ACHN (cell line): Measurements from ENCODE around the gene RITA1.

Experiments
- DNase-seq: peaks from one replicate; pipeline ENCODE4 v3.0.0-alpha.2; 2015
- in situ Hi-C: cut with HindIII; loops from 2 replicates; pipeline ENCODE4 v1.10.0; 2017; ENCODE audit warnings: low sequenced_read_pairs, low pct_ligation_motif_present, low pct_unique_long_range_greater_than_20kb

RITA1 gene

DNA sequence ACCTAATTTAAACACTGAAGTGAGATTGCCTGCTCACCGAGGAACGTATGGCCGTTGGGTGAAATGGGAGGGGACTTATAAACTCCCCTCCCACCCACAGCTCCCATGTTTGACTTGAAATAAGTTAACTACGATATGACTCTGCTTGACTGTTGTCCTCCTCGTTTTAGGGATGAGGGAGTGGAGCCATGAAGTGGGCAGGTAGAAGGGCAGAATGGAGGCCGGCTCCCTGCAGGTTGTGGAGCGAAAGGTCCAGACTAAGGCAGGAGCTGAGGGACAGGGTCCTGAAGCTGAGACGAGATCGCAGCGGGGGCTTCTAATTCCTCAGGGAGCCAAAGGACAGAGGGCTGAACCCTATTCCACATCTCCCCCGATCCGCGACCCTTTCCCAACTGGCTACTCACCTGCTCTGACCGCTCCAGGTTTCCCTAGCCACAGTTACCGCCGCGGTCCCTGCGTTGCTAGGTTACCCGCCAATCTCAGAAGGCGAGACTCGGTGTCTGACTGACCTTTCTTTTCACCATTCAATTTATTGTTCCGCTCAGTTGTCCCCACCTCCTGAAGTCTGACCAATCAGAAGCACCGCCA, 35.2 kb downstream of the RITA1 start:
- DNase-seq, result peak; percentile 37
- in situ Hi-C loops, result no loop called here

GRCh38 chr12:113221181-113221996, 35.9 kb downstream of the RITA1 start, which contains the start of gene TPCN1:
Gene TPCN1 (plus strand): TSS chr12:113221464. CDS start chr12:113226853, 5,389 bp downstream.
- peak; percentile 100 for DNase-seq
- in situ Hi-C loops, result no loop called here

GRCh38 chr12:113221997-113222729, 36.6 kb downstream of the RITA1 start:
- in situ Hi-C loops, result no loop called here
- no peak for DNase-seq

GRCh38 chr12:113222730-113223531, 37.4 kb downstream of the RITA1 start:
- DNase-seq, result peak; percentile 93
- in situ Hi-C loops, result no loop called here

DNA sequence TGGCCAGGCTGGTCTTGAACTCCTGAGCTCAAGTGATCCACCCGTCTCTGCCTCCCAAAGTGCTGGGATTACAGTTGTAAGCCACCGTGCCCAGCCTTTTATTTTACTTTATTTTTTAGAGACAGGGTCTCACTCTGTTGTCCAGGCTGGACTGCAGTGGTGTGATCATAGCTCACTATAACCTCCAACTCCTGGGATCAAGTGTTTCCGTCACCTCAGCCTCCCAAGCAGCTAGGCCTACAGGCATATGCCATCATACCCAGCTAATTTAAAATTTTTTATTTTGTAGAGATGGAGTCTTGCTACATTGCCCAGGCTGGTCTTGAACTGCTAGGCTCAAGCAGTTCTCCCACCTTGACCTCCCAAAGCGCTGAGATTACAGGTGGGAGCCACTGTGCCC, 39.4 kb downstream of the RITA1 start:
- in situ Hi-C loops, result no loop called here
- DNase-seq, result no peak

DNA sequence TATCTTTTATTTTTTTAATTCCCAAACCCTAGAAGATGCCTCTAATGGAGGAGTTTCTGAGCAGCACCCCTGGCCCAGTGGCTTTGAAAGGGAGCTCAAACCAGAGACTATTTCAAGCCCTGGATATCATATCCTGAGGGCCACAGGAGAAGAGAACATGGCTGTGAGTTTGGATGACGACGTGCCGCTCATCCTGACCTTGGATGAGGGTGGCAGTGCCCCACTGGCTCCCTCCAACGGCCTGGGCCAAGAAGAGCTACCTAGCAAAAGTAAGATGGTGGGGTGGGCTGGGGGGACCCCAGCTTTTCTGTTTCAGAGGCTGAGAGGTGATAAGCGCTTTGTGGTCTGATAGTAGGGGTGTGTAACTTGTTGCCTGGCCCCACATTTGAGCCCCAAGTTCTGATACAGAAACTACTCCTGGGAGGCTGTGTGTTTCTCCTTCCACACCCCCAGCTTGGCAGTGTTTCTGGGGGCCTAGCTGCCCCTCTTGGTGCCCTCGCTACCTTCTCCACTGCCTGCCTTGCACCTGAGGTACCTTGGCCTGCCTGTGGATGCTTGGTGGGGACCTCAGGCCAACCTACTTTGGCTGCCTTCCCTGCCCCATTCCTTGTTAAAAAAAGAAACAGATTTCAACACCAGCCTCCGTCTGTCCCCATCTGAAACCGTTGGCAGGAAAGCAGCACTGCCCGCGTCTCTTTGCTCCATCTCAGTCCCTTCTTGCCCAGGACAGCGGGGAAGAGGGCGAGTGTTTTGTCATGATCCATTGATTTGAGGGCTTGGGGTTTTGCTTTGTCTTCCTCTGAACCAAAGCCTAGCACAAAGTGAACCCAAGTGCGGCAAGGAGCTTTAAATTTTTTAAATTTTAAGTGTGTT, 41.4 kb downstream of the RITA1 start:
- in situ Hi-C loops, result no loop called here
- DNase-seq, result no peak

DNA sequence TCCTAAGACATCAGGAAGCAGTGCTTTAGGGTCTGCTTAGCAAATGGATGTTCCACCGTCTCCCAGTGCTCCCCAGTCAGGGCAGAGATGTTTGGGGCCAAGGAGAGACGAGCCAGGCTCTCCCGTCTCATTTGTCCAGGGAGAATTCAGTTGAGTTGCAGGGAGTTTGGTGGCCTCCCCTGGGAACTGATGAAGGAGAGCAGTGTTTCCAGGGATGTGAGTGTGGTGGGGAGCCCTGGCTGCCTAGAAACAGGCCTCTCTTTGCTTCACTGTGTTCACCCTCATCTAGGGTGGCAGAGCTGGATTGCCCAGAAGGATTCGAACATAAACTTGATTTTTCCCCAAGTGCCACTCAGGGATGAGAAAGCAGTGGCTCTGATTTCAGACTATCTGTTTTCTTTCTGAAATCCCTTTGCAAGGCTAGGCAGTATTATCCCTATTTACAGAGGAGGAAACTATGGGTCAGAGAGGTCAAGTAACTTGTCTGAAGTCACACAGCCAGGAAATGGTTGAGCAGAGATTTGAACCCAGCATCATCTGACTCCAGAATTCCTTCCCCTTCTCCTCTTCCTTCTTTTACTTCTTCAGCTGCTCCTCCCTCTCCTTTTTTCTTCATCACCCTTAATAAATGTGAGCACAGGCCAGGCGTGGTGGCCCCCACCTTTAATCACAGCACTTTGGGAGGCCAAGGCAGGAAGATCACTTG, 42.3 kb downstream of the RITA1 start:
- no peak for DNase-seq
- in situ Hi-C loops, result no loop called here

- in situ Hi-C loops, result no loop called here
- no peak for DNase-seq
Measured at GRCh38 chr12:113228394-113229028, 43.0 kb downstream of the RITA1 start.

DNA sequence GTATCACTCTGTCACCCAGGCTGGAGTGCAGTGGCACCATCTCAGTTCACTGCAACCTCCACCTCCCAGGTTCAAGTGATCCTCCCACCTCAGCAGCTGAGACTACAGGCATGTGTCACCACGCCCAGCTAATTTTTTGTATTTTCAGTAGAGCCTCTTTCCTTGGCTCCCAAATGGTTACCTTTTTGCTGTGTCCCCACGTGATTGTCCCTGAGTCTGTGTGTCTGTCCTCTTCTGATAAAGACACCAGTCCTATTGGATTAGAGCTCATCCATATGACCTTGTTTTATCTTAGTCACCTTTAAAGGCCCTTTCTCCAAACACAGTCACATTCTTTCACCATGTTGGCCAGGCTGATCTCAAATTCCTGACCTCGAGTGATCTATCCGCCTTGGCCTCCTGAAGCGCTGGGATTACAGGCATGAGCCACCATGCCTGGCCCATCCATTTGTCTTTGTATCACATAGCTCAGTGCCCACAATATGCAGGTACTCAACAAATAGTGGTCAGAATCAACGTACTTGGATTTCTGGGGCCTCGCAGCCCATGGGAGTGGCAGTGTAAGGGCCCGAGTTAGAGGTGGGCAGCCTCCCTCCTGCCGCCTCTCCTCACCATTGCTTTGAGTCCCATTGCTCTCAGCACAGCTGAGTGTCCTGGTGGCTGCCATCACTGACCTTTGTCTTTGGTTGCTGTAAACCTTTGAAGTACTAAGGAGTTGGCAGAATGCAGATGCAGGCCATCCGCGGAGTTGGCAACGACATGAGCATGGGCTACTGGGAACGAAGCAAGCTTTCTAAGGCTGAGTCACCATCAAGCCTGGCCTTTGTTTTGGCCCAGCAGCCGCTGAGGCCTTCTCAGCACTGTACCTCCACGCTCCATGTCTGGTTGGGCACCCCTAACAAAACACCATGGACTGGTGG, 45.1 kb downstream of the RITA1 start:
- in situ Hi-C loops, result no loop called here
- no peak for DNase-seq

- peak; percentile 28 for DNase-seq
- in situ Hi-C loops, result no loop called here
Measured at GRCh38 chr12:113231235-113232088, 45.9 kb downstream of the RITA1 start.

- in situ Hi-C loops, result no loop called here
- DNase-seq, result no peak
Measured at GRCh38 chr12:113232089-113232839, 46.7 kb downstream of the RITA1 start.

DNA sequence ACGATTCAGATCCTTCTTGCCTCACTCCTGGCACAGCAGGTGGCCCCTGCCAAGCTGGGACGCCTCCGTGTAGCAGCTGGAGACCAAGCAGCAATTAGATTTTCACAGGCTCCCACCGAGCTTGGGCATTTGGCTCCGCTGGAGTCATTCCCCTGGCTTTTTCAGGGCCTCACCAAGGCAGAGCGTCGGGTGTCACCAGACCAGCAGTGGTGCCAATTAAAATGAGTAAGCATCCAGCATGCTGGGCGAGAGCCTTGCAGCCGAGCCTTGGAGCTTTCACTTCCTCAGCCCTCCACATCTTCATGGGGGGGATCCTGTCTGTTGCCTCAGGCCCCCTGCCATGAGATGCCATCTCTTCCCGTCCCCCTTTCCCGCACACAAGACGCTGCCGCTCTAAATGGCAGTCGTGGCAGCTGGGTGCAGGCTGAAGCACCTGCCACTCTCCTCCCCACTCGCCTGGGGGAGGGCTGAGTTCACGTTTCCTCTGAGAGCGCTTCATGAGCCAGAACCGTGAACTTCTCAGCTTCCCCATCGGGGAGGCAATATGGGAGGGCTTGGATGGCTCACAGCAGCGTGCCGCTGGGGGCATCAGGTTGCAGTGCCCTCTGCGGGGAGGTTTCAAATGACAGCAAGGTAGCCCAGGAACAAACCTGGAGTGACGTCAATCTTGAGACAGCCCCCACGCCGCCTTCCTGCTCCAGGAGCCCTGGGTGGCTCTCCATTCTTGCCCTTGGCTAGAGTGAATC, 47.5 kb downstream of the RITA1 start:
- in situ Hi-C loops, result no loop called here
- DNase-seq, result peak; percentile 54

DNA sequence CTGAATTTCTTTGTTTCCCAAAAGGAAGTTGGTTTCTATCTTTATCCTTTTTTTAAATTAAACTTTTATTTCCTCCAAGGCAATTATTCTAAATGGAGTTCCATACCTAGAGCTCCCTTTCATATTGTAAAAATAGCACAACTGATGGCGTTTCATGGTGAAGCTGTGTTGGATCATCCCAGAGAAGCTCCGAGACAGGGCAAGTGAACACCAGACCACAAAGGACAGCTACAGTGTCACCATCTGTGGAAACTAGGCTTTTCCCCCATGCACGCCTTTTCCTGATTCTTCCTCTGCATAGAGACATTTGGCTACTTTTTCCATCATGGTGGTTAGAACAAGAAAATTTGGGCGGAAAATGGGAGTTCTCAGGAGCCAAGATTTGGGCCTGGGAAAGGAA, 48.4 kb downstream of the RITA1 start:
- in situ Hi-C loops, result no loop called here

GRCh38 chr12:113234483-113234882, 49.0 kb downstream of the RITA1 start:
- in situ Hi-C loops, result no loop called here
- no peak for DNase-seq

More for the DNA sequence above, 48.4 kb downstream of the RITA1 start:
- no peak for DNase-seq
